HCEC 1CT (cell line): ENCODE results near the gene NEURL4.

ENCODE experiments used
- DNase-seq: peaks from one replicate; pipeline ENCODE4 v3.0.0-alpha.2; 2017

Gene NEURL4

GRCh38 chr17:7321466-7321865 lies 7.7 kb downstream of the NEURL4 start:
- no peak for DNase-seq

GRCh38 chr17:7318121-7318860 lies 10.8 kb downstream of the NEURL4 start:
- no peak for DNase-seq

GRCh38 chr17:7317161-7317803 lies 11.9 kb downstream of the NEURL4 start:
- DNase-seq: no peak

GRCh38 chr17:7315570-7316235 lies 13.4 kb downstream of the NEURL4 start:
- DNase-seq: no peak

GRCh38 chr17:7314719-7315569 lies 14.2 kb downstream of the NEURL4 start, which contains the start of gene GPS2:
TSS of gene GPS2 (minus strand) at chr17:7315360. CDS start at chr17:7315052, 308 bp downstream.
- peak; percentile 67 for DNase-seq

- DNase-seq: peak; percentile 14
Measured at GRCh38 chr17:7313890-7314718, 15.0 kb downstream of the NEURL4 start.

- no peak for DNase-seq
Measured at GRCh38 chr17:7313088-7313889, 15.8 kb downstream of the NEURL4 start.

GRCh38 chr17:7312432-7313087 lies 16.6 kb downstream of the NEURL4 start:
- no peak for DNase-seq

GRCh38 chr17:7311110-7311705 lies 17.9 kb downstream of the NEURL4 start:
- no peak for DNase-seq

- no peak for DNase-seq
Measured at GRCh38 chr17:7309628-7310027, 19.5 kb downstream of the NEURL4 start.

- DNase-seq: peak; percentile 70
Measured at GRCh38 chr17:7308625-7309433, 20.3 kb downstream of the NEURL4 start.

GRCh38 chr17:7307686-7308624 lies 21.2 kb downstream of the NEURL4 start:
- peak; percentile 47 for DNase-seq

GRCh38 chr17:7306911-7307685 lies 22.0 kb downstream of the NEURL4 start, which contains the start of gene EIF5A:
TSS of gene EIF5A (plus strand) at chr17:7307628. CDS start at chr17:7309636, 2,008 bp downstream.
- DNase-seq: peak; percentile 99

- DNase-seq: no peak
Measured at GRCh38 chr17:7304179-7304578, 25.0 kb downstream of the NEURL4 start.

GRCh38 chr17:7296189-7296861 lies 32.8 kb downstream of the NEURL4 start:
- DNase-seq: peak; percentile 73
